Measurements from ENCODE around the gene TIMM50. TPM values are rescaled to one million over a fixed set of nuclear protein-coding genes. Genes with fewer than 3 reads are reported as not detected.

TIMM50 gene
- total RNA-seq, 1 donor, result 48.8 TPM

GRCh38 chr19:39516270-39516669 lies 35.6 kb downstream of the TIMM50 start:
- no peak overlapping the region for H3K4me3 ChIP-seq (ENCODE audit: low read depth, low read length)
- no peak for DNase-seq (ENCODE audit: low read depth)
- TF ChIP-seq, protein P1, sequence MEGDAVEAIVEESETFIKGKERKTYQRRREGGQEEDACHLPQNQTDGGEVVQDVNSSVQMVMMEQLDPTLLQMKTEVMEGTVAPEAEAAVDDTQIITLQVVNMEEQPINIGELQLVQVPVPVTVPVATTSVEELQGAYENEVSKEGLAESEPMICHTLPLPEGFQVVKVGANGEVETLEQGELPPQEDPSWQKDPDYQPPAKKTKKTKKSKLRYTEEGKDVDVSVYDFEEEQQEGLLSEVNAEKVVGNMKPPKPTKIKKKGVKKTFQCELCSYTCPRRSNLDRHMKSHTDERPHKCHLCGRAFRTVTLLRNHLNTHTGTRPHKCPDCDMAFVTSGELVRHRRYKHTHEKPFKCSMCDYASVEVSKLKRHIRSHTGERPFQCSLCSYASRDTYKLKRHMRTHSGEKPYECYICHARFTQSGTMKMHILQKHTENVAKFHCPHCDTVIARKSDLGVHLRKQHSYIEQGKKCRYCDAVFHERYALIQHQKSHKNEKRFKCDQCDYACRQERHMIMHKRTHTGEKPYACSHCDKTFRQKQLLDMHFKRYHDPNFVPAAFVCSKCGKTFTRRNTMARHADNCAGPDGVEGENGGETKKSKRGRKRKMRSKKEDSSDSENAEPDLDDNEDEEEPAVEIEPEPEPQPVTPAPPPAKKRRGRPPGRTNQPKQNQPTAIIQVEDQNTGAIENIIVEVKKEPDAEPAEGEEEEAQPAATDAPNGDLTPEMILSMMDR (IDR thresholded peaks at IDR 0.05; ENCODE audit: insufficient read depth, low read depth, low read length), result no peak

DNA sequence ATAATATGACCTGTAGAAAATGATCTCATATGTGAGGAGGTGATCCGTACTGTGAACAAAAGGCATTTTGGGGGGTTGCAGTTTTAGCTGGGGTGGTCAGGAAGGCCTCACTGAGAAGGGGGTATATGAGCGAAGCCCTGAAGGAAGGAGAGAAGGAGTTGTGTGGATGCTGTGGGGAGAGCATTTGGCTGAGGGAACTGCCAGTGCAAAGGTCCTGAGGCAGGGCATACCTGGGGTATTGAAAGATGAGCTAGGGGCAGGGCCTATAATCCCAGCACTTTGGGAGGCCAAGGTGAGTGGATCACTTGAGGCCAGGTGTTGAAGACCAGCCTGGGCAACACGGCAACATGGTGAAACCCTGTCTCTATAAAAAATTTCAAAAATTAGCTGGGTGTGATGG lies 36.8 kb downstream of the TIMM50 start:
- no peak overlapping the region for H3K4me3 ChIP-seq (ENCODE audit: low read depth, low read length)
- DNase-seq (ENCODE audit: low read depth), result no peak
- TF ChIP-seq, protein P1 (IDR thresholded peaks at IDR 0.05; ENCODE audit: insufficient read depth, low read depth, low read length), result no peak

DNA sequence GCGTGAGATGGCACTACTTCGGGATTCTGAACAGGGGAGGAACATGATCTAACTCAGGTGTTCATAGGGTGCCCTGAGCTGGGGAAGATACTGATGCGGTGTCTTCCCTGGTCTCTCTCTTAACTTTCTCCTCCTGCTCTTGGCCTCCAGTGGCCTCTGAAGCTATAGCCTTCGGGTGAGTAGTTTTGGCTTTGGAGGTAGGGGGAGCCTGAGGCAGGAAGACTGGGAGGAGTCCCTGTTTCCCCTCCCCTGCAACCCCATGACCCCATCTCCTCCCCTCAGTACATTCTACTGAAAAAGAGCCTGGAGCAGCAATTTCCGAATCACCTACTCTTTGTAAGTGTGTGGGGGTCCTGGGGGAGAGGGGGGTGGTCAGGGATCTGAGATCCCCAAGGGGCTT lies 37.8 kb downstream of the TIMM50 start:
- DNase-seq (ENCODE audit: low read depth), result no peak
- TF ChIP-seq, protein P1 (IDR thresholded peaks at IDR 0.05; ENCODE audit: insufficient read depth, low read depth, low read length), result no peak
- no peak overlapping the region for H3K4me3 ChIP-seq (ENCODE audit: low read depth, low read length)

- TF ChIP-seq, protein P1 (IDR thresholded peaks at IDR 0.05; ENCODE audit: insufficient read depth, low read depth, low read length), result no peak
- no peak for DNase-seq (ENCODE audit: low read depth)
- no peak overlapping the region for H3K4me3 ChIP-seq (ENCODE audit: low read depth, low read length)
Measured at GRCh38 chr19:39518975-39519374, 38.3 kb downstream of the TIMM50 start.

GRCh38 chr19:39520541-39521484 lies 40.2 kb downstream of the TIMM50 start:
- H3K4me3 ChIP-seq (ENCODE audit: low read depth, low read length), result no peak overlapping the region
- no peak for DNase-seq (ENCODE audit: low read depth)
- TF ChIP-seq, protein P1 (IDR thresholded peaks at IDR 0.05; ENCODE audit: insufficient read depth, low read depth, low read length), result no peak

GRCh38 chr19:39524495-39524894 lies 43.9 kb downstream of the TIMM50 start:
- no peak for DNase-seq (ENCODE audit: low read depth)
- TF ChIP-seq, protein P1 (IDR thresholded peaks at IDR 0.05; ENCODE audit: insufficient read depth, low read depth, low read length), result no peak
- H3K4me3 ChIP-seq (ENCODE audit: low read depth, low read length), result no peak overlapping the region

Measured in fibroblast of villous mesenchyme (primary cell).